HepG2 (cell line): Measurements from ENCODE around the gene RARG. TPM values are rescaled to one million over a fixed set of nuclear protein-coding genes. Genes with fewer than 3 reads are reported as not detected.
A peak's percentile ranks its signal among the peaks of the same experiment; 100 is the strongest.

Experiments
- ARID5B ChIP-seq: IDR thresholded peaks from 2 replicates; pipeline ENCODE4 v1.4.0; 2020; ENCODE audit warnings: mild to moderate bottlenecking, missing genetic modification reagents
- ATF1 ChIP-seq: IDR thresholded peaks from 2 replicates; pipeline ENCODE4 v1.6.1; 2016; ENCODE audit warnings: mild to moderate bottlenecking, control low read depth
- ATF5 ChIP-seq: sonication (generic); formaldehyde crosslinking; IDR thresholded peaks from 2 replicates; pipeline ENCODE4 v1.4.0; 2020; ENCODE audit warnings: mild to moderate bottlenecking, low read depth, missing genetic modification reagents
- CEBPZ ChIP-seq: IDR thresholded peaks from 2 replicates; pipeline ENCODE4 v1.6.1; 2012; ENCODE audit warnings: low read length, improper control_type of control experiment
- EP300 ChIP-seq, 3 experiments: sonication (generic) in 1 of 3; formaldehyde crosslinking in 1 of 3; IDR thresholded peaks; 2 replicates each; pipeline versions ENCODE4 v1.5.1 to v1.6.1; 2011 to 2020; ENCODE audit warnings: low read depth in 2 of 3, low read length in 2 of 3, borderline replicate concordance in 1 of 3, improper control_type of control experiment in 1 of 3, mild to moderate bottlenecking in 1 of 3, missing genetic modification reagents in 1 of 3, moderate library complexity in 1 of 3
- HOXD1 ChIP-seq: sonication (generic); formaldehyde crosslinking; IDR thresholded peaks from 2 replicates; pipeline ENCODE4 v1.5.0; 2020; ENCODE audit warnings: missing genetic modification reagents
- MYPOP ChIP-seq: sonication (generic); formaldehyde crosslinking; IDR thresholded peaks from 2 replicates; pipeline ENCODE4 v1.8.1; 2023; ENCODE audit warnings: mild to moderate bottlenecking, moderate library complexity, missing genetic modification reagents
- NFE2L2 ChIP-seq: fragments of 150-350 bp; IDR thresholded peaks from 2 replicates; pipeline ENCODE4 v1.6.1; 2014; ENCODE audit warnings: low read length
- POLR2AphosphoS2 ChIP-seq: IDR thresholded peaks from 2 replicates; pipeline ENCODE4 v1.6.1; 2011; ENCODE audit warnings: low read depth, low read length, improper control_type of control experiment
- SNAPC5 ChIP-seq: sonication (generic); formaldehyde crosslinking; IDR thresholded peaks from 2 replicates; pipeline ENCODE4 v1.8.1; 2023; ENCODE audit warnings: mild to moderate bottlenecking, missing genetic modification reagents, borderline replicate concordance
- TRAFD1 ChIP-seq: sonication (generic); formaldehyde crosslinking; IDR thresholded peaks from 2 replicates; pipeline ENCODE4 v1.5.1; 2020; ENCODE audit warnings: missing genetic modification reagents, mild to moderate bottlenecking, borderline replicate concordance
- ZNF547 ChIP-seq: sonication (generic); formaldehyde crosslinking; IDR thresholded peaks from 2 replicates; pipeline ENCODE4 v1.5.1; 2020; ENCODE audit warnings: mild to moderate bottlenecking, missing genetic modification reagents
- ZNF691 ChIP-seq: sonication (generic); formaldehyde crosslinking; IDR thresholded peaks from 2 replicates; pipeline ENCODE4 v1.4.0; 2020; ENCODE audit warnings: missing genetic modification reagents, low read depth, mild to moderate bottlenecking, borderline replicate concordance
- ZNF775 ChIP-seq: sonication (generic); formaldehyde crosslinking; IDR thresholded peaks from 2 replicates; pipeline ENCODE4 v1.4.0; 2020; ENCODE audit warnings: missing genetic modification reagents, mild to moderate bottlenecking, moderate library complexity, borderline replicate concordance
- ZNF841 ChIP-seq: sonication (generic); formaldehyde crosslinking; IDR thresholded peaks from 2 replicates; pipeline ENCODE4 v1.8.1; 2023; ENCODE audit warnings: missing genetic modification reagents, borderline replicate concordance
- polyA plus RNA-seq, 8 experiments: library from polyadenylated mRNA; depleted of rRNA in 3 of 8; stranded (reverse) in 7 of 8; unstranded in 1 of 8; fragments of >200 nt; fragmentation: Illumina TruSeq in 4 of 8; extraction: Trizol in 4 of 8; gene quantifications; 2 replicates each; pipeline versions ENCODE4 v1.2.1 to v1.2.3, GENCODE V29; 2011 to 2016; ENCODE audit warnings: low read depth in 4 of 8, missing spikeins in 1 of 8, mixed read lengths in 1 of 8; ENCODE audit not compliant: insufficient read depth in 1 of 8
- total RNA-seq, 5 experiments: library from RNA; depleted of rRNA; stranded (reverse); fragments of >200 nt; fragmentation: Illumina TruSeq; extraction: Trizol; gene quantifications; 2 replicates each; pipeline ENCODE4 v1.2.3, GENCODE V29; 2016; ENCODE audit warnings: low read depth in 1 of 5

RARG gene
- total and polyA plus RNA-seq, 2 of the 13 experiments (the other 11 are each of a cell fraction or from before 2014, with no cell fraction given), result 0.77 to 1.5 TPM

GRCh38 chr12:53221203-53222080 lies 10.6 kb downstream of the RARG start (continued):
- TF ChIP-seq CEBPZ, result no peak
- TF ChIP-seq POLR2AphosphoS2, result no peak
- no peak for TF ChIP-seq TRAFD1 (CRISPR knock-in tag)
- TF ChIP-seq ZNF691 (CRISPR knock-in tag), result no peak
- no peak for TF ChIP-seq HOXD1
- no peak for TF ChIP-seq SNAPC5 (CRISPR knock-in tag)
- TF ChIP-seq EP300 (IDR thresholded peaks at IDR 0.05; ENCODE audit: low read depth in 2 of 2, low read length in 2 of 2), result no peak
- no peak for TF ChIP-seq EP300 (CRISPR knock-in tag; IDR thresholded peaks at IDR 0.05; ENCODE audit: borderline replicate concordance)
- TF ChIP-seq ZNF547 (CRISPR knock-in tag), result no peak
- 0 out of 2 replicates have a peak, but pooled peaks have one; percentile 21 for TF ChIP-seq ATF1 (CRISPR knock-in tag)
- no peak for TF ChIP-seq ATF5
- 0 out of 2 replicates have a peak, but pooled peaks have one; percentile 29 for TF ChIP-seq ARID5B (CRISPR knock-in tag)
- no peak for TF ChIP-seq NFE2L2
- TF ChIP-seq MYPOP (CRISPR knock-in tag), result no peak; the same call in 1 of the 2 replicates
- TF ChIP-seq ZNF775, result no peak
- no peak for TF ChIP-seq ZNF841 (CRISPR knock-in tag)
